GM19467 (cell line): ENCODE measurements around the gene GALP.
"Not testable (repeated sequence)": the region's sequence is repeated elsewhere in the genome, so short reads cannot be mapped to it uniquely, and the experiment has no call there.

Source experiments
- ATAC-seq: cut with Tn5 transposase; IDR thresholded peaks from one replicate; pipeline ENCODE4 v1.9.1; 2021; ENCODE audit warnings: mild to moderate bottlenecking, moderate library complexity; ENCODE audit not compliant: unreplicated experiment

Gene GALP

DNA sequence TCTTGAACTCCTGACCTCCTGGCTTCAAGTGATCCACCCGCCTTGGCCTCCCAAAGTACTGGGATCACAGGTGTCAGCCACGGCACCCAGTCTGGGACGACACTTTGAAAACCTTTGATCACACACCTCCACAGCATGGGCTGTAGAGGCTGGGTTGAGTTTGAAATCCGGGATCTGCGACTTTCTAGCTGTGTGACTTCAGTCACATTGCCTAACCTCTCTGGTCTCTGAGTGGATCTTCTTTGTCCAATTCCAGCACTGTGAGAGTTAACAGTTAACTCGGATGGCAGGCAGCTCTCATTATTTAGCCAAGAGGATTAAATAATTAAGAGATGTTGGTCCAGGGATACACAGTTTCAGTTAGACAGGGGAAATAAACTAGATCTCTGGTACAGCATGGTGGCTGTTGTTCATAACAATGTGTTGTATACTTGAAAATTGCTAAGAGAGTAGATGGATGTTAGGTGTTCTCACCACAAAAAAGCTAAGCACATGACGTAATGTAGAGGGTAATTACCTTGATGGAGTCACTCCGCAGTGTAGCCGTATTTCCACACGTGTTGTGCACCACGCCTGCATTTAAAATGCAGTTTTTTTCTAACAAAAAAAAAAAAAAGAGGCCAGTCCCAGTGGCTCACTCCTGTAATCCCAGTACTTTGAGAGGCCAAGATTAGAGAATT is 1.9 kb downstream of the GALP start:
- no peak for ATAC-seq

DNA sequence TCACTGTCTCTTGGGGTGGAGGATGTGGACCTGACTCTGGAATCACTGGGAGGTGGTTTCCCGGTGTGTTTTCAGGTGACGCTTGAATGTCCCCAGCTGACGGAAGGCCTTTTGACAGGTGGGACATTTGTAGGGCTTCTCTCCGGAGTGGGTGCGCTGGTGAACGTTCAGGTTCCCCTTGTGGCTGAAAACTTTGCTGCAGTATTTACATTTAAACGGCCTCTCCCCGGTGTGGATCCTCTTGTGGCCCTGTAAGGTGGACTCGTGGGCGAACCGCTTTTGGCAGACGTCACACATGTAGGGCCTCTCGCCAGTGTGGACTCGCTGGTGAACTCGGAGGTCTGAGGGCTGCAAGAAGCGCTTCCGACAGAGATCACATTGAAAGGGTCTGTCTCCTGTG is 14.0 kb downstream of the GALP start:
- ATAC-seq, result no peak

DNA sequence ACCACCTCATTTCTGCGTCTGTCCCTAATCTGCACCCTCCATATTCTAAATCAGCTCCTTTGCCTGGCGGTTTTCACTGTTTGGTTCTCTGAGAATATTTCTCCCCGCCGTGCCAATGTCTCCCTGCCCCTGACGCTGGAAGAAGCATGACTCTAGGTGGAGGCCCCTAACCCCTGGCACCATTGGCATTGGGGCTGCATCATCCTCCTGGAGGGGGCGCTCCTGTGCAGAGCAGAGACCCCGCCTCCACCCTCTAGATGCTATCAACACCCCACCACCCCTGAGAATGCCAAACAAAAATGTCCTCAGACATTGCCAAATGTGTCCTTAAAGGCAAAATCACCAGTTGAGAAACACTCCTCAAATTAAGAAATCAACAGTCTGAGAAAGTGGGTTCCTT is 15.3 kb downstream of the GALP start:
- no peak for ATAC-seq

DNA sequence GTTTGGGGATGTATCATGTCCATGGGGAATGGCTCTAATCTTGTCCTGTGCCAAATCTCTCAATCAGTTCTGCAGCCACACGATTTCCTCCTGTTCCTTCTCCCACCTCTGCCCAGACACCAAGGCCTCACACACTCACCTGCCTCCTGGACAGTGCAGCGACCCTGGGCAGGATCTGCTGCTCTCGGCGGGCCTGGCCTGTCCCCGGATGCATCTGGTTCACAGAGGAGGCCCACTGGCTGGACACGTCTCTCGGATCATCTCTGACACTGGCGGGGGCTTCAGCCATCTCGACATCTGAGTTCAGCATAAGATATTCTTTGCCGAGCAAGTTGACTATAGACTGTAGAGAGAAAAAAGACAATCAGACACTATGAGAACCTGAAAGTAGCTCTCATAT is 15.9 kb downstream of the GALP start:
- no peak for ATAC-seq

DNA sequence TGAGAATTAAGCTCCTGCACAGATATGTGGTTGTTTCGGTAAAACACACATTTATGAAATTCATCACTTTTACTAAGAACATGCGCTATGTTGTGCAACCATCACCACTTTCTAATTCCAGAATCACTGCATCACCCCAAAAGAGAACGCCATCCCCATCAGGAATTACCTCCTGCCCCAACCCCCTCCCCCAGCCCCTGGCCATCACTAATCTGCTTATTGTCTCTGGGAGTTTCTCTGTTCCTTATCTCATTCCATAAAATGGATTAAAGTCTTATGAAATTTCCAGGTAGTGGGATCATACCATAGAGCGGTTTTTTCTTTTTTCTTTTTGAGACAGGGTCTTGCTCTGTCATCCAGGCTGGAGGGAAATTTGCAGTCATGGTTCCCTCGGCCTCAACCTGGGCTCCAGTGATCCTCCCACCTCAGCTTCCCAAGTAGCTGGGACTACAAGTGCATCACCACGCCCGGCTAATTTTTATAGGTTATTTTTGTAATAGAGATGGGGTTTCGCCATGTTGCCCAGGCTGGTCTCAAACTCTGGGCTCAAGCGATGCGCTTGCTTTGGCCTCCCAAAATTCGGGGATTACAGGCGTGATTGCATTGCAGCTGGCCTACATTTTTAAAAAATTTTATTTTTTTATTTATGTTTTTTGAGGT is 18.3 kb downstream of the GALP start:
- no peak for ATAC-seq

DNA sequence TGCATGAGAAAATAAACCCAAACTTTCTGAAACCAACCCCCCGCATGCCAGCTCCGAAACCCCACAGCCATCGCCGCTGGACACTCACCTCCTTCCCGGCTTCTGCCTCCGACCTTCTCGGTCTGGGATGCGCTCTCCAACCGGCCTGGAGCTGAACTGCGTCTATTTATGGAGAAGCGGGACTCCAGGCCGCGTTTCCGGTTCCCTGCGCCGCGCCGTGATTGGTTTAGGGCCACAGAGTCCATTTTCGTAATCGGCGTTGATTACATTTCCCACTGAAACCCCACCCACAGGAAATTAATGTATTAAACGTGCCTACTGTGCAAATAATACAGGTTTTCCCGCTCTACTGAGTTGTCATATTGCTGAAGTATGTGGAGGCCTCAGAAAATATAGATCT is 21.8 kb downstream of the GALP start, which contains the start of gene ZSCAN5B:
Gene ZSCAN5B (minus strand): TSS at position 138 of the 400 bp plus-strand sequence. CDS start 4,731 bp downstream, outside the sequence.
- ATAC-seq, result not testable (repeated sequence)

DNA sequence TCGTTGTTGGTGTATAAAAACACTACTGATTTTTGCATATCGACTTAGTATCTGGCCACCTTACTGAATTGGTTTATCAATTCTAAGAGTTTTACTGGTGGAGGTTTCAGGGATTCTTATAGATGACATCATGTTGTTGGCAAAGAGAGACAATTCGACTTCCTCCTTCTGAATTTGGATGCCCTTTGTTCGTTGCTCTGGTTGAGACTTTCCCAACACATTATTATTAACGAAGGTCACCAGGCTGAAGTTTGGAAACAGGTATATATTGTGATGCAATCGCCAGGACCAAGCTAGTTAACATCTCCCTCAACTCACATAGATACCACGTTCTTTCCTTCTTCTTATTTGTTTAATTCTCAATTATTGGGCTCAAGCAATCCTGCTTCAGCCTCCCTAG is 23.9 kb downstream of the GALP start:
- ATAC-seq, result no peak

DNA sequence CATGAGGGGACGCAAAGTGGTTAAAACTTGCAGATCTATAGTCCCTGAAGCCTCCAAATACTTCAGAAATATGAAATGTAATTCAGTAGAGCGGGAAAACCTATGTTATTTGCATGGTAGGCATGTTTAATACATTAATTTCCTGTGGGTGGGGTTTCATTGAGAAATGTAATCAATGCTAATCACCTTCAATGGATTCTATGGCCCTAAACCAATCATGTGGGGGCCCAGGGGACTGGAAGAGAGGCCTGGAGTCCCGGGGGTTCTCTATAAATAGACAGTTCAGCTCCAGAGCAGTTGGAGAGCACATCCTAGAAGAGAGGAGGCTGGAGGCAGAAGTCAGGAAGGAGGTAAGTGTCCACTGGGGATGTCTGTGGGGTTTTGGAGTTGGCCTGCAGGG is 26.2 kb downstream of the GALP start, which contains the start of gene ZSCAN5C:
Gene ZSCAN5C (plus strand): TSS at position 301 of the 400 bp plus-strand sequence. CDS start 3,641 bp downstream, outside the sequence.
- no peak for ATAC-seq

DNA sequence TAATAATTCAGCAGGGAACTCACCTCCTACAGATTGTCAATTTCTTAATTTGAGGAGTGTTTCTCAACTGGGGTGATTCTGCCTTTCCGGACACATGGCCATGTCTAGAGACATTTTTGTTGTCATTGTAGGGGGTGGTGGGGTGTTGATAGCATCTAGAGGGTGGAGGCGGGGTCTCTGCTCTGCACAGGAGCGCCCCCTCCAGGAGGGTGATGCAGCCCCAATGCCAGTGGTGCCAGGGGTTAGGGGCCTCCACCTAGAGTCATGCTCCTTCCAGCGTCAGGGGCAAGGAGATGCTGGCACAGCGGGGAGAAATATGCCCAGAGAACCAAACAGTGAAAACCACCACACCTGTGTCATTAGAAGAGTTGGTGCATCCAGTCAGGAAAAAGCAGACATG is 31.8 kb downstream of the GALP start:
- not testable (repeated sequence) for ATAC-seq

DNA sequence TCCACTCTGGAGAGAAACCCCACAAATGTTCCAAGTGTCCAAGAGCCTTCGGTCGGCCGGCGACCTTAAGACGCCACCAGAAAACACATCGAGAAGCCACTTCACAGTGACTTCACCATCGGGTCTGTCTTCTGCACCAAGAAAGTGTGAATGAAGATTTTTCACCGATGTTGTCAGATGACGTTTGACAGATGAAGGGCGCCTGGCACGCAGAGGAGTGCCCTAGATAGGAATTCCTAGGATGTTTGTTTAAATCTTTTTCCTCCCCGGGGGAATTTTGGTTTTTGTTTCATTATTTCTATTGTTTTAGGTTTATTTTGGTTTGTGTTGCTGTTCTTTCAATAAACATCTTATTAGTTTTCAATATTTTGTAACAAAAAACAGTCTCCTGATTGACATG is 33.3 kb downstream of the GALP start:
- ATAC-seq, result no peak

DNA sequence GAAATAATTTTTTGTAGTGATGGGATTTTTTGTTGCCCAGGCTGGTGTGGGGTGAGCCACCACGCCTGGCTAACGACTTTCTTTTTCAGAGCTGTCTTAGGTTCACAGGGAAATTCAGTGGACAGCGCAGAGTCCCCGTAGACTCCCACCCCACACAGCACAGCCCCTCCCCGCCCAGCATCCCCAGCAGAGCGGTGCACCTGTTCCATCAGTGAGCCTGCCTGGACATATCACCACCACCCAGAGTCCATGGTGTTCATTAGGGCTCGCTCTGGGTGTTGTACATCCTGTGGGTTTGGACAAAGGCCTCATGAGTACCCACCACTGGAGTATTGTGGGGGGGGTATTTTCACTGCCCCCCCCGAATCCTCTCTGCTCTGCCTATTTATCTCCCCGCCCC is 34.2 kb downstream of the GALP start:
- not testable (repeated sequence) for ATAC-seq

DNA sequence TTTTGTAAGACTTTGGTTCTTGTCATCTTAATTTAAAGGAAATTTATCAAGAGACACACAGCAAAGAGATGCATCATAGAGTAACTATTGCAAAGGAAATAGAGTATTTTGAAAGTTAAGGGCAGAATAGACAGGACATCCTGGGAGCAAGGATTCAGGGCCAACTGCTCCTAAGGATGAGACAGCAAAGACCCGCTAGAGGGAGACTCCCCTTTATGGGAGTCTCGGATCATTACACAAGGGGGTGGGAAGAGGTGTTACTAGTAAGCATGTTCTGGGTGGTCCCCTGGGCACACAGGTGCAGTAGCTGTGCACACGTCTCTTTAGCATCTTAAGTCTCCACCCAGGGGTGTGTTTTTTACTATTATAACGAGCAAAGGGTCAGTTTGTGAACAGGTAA is 35.9 kb downstream of the GALP start:
- no peak for ATAC-seq

DNA sequence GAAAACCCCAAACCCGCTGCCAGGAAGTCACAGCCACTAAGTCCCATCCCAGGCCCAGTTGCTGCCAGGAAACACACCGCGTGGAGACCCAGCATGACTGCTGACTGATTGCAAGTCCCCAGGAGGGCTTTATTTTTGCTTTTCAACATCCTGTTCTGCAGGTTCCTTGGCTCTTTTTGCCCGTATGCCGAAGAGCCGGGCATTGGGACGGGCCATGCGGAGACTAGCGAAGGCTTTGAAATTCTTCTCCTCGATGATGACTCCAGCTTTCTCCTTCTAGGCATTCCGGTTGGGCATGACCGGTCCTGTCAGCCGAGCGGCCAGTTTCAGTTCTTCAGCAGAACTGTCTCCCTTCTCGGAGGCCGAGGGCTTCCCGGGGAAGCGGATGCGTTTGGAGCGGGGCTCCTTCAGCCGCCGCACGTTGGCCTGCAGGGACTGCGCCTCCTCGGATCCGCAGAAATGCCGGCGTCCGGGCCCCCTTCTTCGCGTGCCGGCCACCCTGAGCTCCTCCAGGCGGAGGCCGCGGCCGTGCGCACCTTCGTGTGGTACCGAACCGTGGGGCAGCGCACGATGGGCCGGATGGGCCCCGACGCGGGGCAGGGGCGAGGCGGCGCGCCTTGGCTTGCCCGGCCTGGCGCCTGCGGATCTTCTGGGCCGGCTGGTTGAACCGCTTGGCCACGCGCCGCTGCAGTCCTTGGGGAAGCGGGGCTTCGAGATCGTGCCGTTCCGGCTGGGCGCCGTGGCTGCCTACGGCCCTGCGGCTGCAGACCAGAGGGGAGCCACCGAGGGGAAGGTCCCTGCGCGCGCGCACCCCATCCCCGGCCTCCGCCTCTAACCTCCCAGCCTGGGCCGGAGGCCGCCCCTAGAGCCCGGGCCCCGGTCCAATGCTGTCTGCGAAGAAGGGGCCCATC is 41.5 kb downstream of the GALP start:
- ATAC-seq, result no peak

DNA sequence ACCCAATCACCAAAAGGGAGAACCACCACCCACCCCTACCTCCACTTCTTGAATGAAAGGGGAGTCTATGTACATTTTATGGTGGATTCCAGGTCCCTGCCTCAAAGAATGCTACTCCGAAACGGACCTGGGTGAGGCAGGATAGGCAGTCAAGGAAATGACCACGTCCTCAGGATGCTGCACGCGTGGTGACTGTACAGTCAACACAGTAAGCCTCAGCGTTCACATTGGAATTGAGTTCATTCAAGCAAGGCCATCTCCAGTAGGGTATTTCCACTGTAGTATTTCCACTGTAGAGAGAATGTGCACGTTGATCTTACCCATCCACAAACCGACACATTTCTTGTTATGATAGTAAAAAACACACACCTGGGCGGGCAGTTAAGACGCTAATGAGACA is 43.2 kb downstream of the GALP start:
- no peak for ATAC-seq

DNA sequence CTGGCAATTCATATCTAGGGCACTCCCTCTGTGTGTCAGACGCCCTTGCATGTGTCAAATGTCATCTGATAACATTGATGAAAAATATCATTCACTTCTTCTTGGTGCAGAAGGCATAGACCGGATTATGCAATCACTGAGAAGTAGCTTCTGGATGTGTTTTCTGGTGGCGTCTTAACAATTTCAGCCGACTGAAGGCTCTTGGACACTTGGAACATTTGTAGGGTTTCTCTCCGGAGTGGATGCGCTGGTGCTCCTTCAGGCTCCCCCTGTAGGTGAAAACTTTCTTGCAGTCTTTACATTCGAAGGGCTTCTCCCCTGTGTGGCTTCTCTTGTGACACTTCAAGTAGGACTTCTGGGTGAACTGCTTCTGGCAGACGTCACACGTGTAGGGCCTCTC is 45.6 kb downstream of the GALP start:
- ATAC-seq, result not testable (repeated sequence)

DNA sequence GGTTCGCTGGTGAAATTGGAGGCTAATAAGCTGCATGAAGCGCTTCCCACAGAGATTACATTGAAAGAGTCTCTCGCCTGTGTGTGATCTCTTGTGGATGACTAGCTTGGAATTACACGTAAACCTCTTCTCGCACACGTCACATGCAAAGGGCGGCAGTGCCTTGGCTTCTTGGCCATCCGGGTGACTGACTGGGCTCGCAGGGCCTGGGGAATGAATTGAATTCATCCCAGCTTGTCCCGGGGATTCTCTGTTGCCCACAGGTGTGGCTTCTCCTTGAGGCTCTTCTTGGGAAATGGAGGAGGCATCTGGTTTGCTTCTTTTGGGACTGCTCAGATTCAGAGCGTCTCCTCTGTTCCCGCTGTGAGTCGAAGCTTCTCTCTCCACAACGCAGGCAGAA is 46.0 kb downstream of the GALP start:
- no peak for ATAC-seq

DNA sequence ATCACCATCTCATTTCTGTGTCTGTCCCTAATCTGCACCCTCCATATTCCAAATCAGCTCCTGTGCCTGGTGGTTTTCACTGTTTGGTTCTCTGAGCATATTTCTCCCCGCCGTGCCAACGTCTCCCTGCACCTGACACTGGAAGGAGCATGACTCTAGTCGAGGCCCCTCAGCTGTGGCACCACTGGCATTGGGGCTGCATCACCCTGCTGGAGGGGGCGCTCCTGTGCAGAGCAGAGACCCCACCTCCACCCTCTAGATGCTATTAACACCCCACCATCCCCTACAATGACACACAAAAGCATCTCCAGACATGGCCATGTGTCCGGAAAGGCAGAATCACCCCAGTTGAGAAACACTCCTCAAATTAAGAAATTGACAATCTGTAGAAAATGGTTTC is 47.1 kb downstream of the GALP start:
- ATAC-seq, result no peak

DNA sequence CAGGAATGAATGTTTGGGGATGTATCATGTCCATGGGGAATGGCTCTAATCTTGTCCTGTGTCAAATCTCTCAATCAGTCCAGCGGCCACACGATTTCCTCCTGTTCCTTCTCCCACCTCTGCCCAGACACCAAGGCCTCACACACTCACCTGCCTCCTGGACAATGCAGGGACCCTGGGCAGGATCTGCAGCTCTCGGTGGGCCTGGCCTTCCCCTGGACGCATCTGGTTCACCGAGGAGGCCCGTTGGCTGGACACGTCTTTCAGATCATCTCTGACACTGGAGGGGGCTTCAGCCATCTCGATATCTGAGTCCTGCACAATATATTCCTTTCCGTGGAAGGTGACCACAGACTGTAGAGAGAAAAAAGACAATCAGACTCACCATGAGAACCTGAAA is 47.7 kb downstream of the GALP start:
- ATAC-seq, result no peak
